ENCODE data around the gene CDKAL1.

DNA sequence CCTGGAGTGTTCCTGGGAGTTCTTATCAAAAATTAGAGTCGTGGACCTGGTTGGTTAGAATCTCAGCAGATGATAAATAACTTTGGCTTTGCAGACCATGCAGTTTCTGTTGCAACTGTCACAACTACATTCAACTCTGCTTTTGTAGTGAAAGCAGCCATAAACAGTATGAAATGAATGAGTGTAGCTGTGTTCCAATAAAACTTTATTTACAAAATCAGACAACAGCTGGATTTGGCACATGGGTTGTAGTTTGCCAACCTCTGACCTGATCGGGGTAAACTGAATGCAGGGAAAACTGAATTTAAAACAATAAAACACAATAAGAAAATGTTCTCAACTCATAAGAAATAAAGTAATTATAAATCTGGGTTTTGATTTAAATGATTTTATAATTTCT is 513.8 kb downstream of the CDKAL1 start:
- TF ChIP-seq, protein P1, sequence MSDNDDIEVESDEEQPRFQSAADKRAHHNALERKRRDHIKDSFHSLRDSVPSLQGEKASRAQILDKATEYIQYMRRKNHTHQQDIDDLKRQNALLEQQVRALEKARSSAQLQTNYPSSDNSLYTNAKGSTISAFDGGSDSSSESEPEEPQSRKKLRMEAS (IDR thresholded peaks at IDR 0.05) = no peak
- TF ChIP-seq CREB1 (IDR thresholded peaks at IDR 0.05; ENCODE audit: low read depth) (no peak), TAF1 (IDR thresholded peaks at IDR 0.05; ENCODE audit: low read depth) (no peak)
